GM12891 (cell line): ENCODE measurements around the gene DAZAP1.

Source experiments
- PAX5 ChIP-seq: IDR thresholded peaks from 2 replicates; pipeline ENCODE4 v1.6.1; 2011; ENCODE audit warnings: low read length, moderate library complexity, mild to moderate bottlenecking; ENCODE audit not compliant: insufficient read depth, severe bottlenecking
- POLR2A ChIP-seq: IDR thresholded peaks from 2 replicates; pipeline ENCODE4 v1.6.1; 2011; ENCODE audit warnings: low read depth, low read length, control low read depth
- POU2F2 ChIP-seq: IDR thresholded peaks from 2 replicates; pipeline ENCODE4 v1.6.1; 2011; ENCODE audit warnings: low read depth, mild to moderate bottlenecking, control low read depth, low read length, moderate library complexity
- TAF1 ChIP-seq: IDR thresholded peaks from 2 replicates; pipeline ENCODE4 v1.6.1; 2011; ENCODE audit warnings: low read depth, low read length, control low read depth

DNA sequence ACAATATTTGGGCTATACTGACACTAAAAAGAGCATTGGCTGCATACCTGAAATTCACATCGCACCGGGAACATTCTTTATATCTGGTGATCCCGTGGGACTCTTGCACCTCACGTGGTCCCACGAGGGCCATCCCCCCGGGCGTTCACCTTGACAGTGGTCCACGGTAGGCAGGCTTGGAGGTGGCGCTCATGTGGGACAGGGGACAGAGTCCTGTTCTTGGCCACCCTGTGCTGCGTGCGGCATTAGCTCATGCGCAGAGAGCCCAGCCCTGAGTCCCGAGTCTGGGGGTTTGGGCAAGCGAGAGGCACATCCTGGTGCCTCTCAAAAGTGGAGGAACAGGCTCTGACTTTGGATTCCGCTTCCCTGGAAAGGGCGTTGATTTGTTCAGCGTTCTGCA, 13.5 kb upstream of the DAZAP1 start:
- no peak for TF ChIP-seq TAF1
- TF ChIP-seq POU2F2: no peak
- TF ChIP-seq POLR2A: no peak
- TF ChIP-seq PAX5: no peak
